ENCODE data around the gene EPPIN. TPM values are rescaled to one million over a fixed set of nuclear protein-coding genes. Genes with fewer than 3 reads are reported as not detected.
"Not testable (repeated sequence)": the region's sequence is repeated elsewhere in the genome, so short reads cannot be mapped to it uniquely, and the experiment has no call there.

EPPIN gene
- polyA plus RNA-seq, 6 donors from 2014 or later: not detected

DNA sequence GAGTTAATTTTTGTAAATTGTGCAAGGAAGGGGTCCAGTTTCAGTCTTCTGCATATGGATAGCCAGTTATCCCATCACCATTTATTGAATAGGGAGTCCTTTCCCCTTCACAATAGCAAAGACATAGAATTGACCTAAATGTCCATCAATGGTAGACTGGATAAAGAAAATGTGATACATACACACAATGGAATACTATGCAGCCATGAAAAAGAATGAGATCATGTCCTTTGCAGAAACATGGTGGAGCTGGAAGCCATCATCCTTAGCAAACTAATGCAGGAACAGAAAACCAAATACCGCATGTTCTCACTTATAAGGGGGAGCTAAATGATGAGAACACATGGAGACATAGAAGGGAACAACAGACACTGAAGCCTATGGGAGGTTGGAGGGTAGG is 22.4 kb upstream of the EPPIN start:
- not testable (repeated sequence) for H3K27ac Mint-ChIP-seq; H3K4me1 Mint-ChIP-seq; H3K9me3 Mint-ChIP-seq; DNase-seq; H3K36me3 Mint-ChIP-seq; H3K4me3 Mint-ChIP-seq; ATAC-seq (ENCODE audit: low read depth in 2 of 2)
- peaks cover 10 to 27% (median 25%) of the 10 kb centered on the region in 3 donors for H3K27me3 Mint-ChIP-seq

GRCh38 chr20:45564760-45565276 is 17.6 kb upstream of the EPPIN start:
- no peak overlapping the region for H3K4me3 Mint-ChIP-seq
- H3K27ac Mint-ChIP-seq: no peak overlapping the region
- peaks cover 0 to 4% (median 1%) of the 10 kb centered on the region in 7 donors for H3K9me3 Mint-ChIP-seq
- H3K4me1 Mint-ChIP-seq: no peaks in the 10 kb centered on the region
- peaks cover 0 to 3% of the 10 kb centered on the region in 2 donors for H3K36me3 Mint-ChIP-seq
- peaks cover 25 to 35% (median 31%) of the 10 kb centered on the region in 3 donors for H3K27me3 Mint-ChIP-seq
- ATAC-seq (ENCODE audit: low read depth in 2 of 2) (no peak), DNase-seq (no peak)

DNA sequence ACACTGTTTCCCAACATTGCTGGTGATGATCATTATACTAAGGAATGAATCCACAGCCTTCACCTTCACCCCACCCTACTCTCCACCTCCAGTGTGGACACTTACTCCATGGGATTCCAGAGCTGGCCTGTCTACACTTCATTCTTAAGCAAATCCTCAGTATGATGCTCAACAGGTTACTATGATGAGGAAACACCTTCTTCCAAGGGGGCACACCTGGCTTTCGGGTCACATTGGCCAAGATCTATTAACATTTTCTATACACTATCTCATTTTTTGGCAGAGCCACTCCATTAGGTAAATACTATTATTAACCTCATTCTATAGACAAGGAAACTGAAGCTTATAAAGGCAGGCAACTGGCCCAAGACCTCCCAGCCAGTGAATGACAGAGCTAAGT is 8.0 kb upstream of the EPPIN start:
- Mint-ChIP-seq H3K4me1 (no peaks in the 10 kb centered on the region), H3K27me3 (peaks cover 29 to 49% (median 32%) of the 10 kb centered on the region in 3 donors), H3K36me3 (no peaks in the 10 kb centered on the region), H3K4me3 (no peak overlapping the region), H3K27ac (no peak overlapping the region), H3K9me3 (peaks cover 0 to 9% (median 3%) of the 10 kb centered on the region in 7 donors)
- DNase-seq (no peak), ATAC-seq (ENCODE audit: low read depth in 2 of 2) (no peak)

DNA sequence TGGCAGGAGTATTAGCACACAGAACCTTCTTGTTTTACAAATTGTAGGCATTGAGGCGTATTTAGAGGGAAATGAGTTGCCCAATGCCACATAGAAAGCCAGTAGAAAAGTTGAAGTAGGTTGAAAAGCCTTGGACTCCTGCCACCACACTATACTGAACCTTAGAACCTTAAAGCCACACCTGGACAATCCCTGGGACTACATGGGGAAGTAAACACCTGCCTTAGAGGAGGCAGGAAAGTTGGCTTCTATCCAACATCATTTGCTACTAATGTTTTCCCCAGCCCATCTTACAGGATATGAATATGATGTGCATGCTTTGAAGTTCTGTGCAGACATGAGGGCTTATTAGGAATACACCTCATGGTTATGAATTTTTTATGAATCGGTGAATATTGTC is 5.3 kb upstream of the EPPIN start:
- Mint-ChIP-seq H3K27ac (no peak overlapping the region), H3K27me3 (peaks cover 25 to 53% (median 25%) of the 10 kb centered on the region in 3 donors), H3K36me3 (no peaks in the 10 kb centered on the region), H3K4me1 (no peaks in the 10 kb centered on the region), H3K9me3 (peaks cover 0 to 11% (median 6%) of the 10 kb centered on the region in 7 donors), H3K4me3 (no peak overlapping the region)
- ATAC-seq (ENCODE audit: low read depth in 2 of 2): no peak
- DNase-seq: no peak

DNA sequence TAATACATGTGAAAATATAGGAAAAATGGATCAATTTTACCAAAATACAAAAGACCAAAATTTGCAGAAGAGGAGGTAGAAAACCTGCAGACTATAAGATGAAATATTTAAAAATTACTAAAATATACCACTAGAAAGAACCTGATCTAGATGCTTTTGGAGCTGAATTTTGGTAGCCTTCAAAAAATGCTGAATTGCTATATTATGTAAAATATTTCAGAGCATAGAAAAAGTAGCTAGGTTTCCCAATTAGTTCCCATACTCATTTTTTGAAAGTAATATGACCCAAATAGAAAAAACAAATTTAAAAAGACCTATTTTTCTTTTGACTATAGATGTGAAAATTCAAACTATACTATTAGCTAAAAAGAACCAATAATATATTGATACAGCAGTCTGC is 3.6 kb upstream of the EPPIN start:
- Mint-ChIP-seq H3K36me3 (no peaks in the 10 kb centered on the region), H3K27ac (no peak overlapping the region), H3K27me3 (peaks cover 18 to 46% (median 26%) of the 10 kb centered on the region in 3 donors), H3K4me1 (no peaks in the 10 kb centered on the region), H3K9me3 (peaks cover 0 to 11% (median 6%) of the 10 kb centered on the region in 7 donors), H3K4me3 (no peak overlapping the region)
- no peak for ATAC-seq (ENCODE audit: low read depth in 2 of 2)
- no peak for DNase-seq

DNA sequence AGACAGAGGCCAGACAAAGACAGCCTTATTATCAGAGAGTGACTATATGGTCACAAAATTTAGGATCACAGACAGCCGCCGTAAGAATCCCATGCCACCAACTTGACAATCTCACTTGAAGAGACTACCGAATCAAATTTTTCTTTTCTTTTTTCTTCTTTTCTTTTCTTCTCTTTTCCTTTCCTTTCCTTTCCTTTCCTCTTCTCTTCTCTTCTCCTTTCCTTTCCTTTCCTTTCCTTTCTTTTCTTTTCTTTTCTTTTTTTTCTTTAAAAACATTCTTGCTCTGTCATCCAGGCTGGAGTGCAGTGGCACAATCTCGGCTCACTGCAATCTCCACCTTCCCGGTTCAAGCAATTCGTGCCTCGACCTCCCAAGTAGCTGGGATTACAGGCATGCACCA is 1.2 kb upstream of the EPPIN start:
- Mint-ChIP-seq H3K4me3 (no peak overlapping the region), H3K27ac (no peak overlapping the region), H3K4me1 (no peaks in the 10 kb centered on the region), H3K36me3 (no peaks in the 10 kb centered on the region), H3K9me3 (peaks cover 0 to 11% (median 6%) of the 10 kb centered on the region in 7 donors), H3K27me3 (peaks cover 28 to 49% (median 35%) of the 10 kb centered on the region in 3 donors)
- ATAC-seq (ENCODE audit: low read depth in 2 of 2) (no peak), DNase-seq (no peak)

DNA sequence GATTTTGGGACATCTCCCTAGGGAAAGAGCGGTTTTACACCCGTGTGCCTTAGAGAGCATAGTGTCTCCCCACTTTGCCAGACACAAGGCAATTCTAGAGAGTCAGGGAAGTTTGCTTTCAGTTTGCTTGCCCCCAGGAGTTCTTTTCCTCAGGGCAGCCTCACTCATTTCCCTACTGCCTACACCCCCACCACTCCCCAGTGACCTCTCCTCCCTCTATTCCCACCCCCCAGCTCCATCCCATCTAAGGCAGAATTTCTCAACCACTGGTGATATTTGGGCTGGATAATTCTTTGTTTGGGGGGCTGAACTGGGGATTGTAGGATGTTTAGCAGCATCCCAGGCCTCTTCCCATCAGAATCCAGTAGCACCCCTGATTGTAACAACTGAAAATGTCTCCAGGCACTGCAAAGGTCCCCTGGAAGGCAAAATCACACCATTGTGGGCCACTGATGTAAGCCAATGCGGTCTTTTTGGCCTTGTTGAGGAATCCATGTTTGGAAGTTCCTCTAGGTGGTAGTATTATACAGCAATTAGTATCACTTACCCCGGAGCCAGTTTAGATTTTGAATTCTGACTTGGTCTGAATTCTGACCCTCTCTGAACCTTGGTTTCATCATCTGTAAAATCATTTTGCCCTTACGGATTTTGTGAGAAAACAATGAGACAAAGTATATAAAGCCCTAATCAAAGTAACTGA is 1.3 kb downstream of the EPPIN start:
- Mint-ChIP-seq H3K4me1 (no peaks in the 10 kb centered on the region), H3K4me3 (no peak overlapping the region), H3K9me3 (peaks cover 0 to 7% (median 6%) of the 10 kb centered on the region in 7 donors), H3K27ac (no peak overlapping the region), H3K36me3 (no peaks in the 10 kb centered on the region), H3K27me3 (peaks cover 40 to 73% (median 44%) of the 10 kb centered on the region in 3 donors)
- ATAC-seq (ENCODE audit: low read depth in 2 of 2) (no peak), DNase-seq (no peak)

GRCh38 chr20:45545351-45545750 is 1.9 kb downstream of the EPPIN start:
- no peaks in the 10 kb centered on the region for H3K36me3 Mint-ChIP-seq
- DNase-seq: no peak
- no peak overlapping the region for H3K4me3 Mint-ChIP-seq
- no peak for ATAC-seq (ENCODE audit: low read depth in 2 of 2)
- peaks cover 0 to 6% (median 4%) of the 10 kb centered on the region in 7 donors for H3K9me3 Mint-ChIP-seq
- H3K27ac Mint-ChIP-seq: no peak overlapping the region
- no peaks in the 10 kb centered on the region for H3K4me1 Mint-ChIP-seq
- H3K27me3 Mint-ChIP-seq: peaks cover 44 to 70% (median 44%) of the 10 kb centered on the region in 3 donors

GRCh38 chr20:45539382-45539781 is 7.8 kb downstream of the EPPIN start, which contains the start of gene WFDC6:
WFDC6 (minus strand) TSS chr20:45539482; CDS start chr20:45539407, 75 bp downstream.
- no peak for DNase-seq
- peaks cover 0 to 3% (median 0%) of the 10 kb centered on the region in 7 donors for H3K9me3 Mint-ChIP-seq
- H3K27ac Mint-ChIP-seq: no peak within 1 kb of the TSS
- H3K4me1 Mint-ChIP-seq: no peaks in the 10 kb centered on the region
- H3K4me3 Mint-ChIP-seq: no peak within 1 kb of the TSS
- H3K36me3 Mint-ChIP-seq: no peaks in the 10 kb centered on the region
- peaks cover 36 to 62% (median 53%) of the 10 kb centered on the region in 3 donors for H3K27me3 Mint-ChIP-seq
- no peak for ATAC-seq (ENCODE audit: low read depth in 2 of 2)

DNA sequence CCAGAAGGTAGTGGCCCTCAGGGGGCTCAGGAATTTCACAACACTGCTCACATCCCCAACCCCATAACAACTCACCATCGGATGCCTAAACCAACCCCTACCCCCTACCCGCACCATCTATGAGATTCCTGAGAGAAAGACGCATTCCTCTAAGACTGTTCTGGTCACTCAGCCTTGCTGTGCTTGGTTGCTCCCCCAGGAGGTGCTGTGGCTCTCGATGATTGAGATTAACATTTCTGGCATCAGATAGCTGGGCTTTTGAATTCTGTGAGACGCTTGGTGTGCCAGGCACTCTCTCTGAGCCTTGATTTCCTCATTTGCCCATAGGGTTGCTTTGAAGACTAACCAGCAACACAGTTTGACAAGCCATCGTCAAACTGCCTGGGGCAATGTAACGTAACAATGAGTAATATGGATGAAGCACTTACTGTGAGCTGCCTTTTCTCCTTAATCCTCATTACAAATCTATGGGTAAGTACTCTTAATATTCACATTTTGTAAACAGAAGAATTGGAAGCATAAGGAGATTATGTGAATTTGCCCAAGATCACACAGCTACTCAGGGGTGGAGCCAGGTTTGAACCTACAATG is 8.9 kb downstream of the EPPIN start:
- ATAC-seq (ENCODE audit: low read depth in 2 of 2): no peak
- Mint-ChIP-seq H3K36me3 (no peaks in the 10 kb centered on the region), H3K27ac (no peak overlapping the region), H3K4me3 (no peak overlapping the region), H3K4me1 (no peaks in the 10 kb centered on the region), H3K9me3 (peaks cover 0 to 3% (median 0%) of the 10 kb centered on the region in 7 donors), H3K27me3 (peaks cover 31 to 52% (median 45%) of the 10 kb centered on the region in 3 donors)
- no peak for DNase-seq

DNA sequence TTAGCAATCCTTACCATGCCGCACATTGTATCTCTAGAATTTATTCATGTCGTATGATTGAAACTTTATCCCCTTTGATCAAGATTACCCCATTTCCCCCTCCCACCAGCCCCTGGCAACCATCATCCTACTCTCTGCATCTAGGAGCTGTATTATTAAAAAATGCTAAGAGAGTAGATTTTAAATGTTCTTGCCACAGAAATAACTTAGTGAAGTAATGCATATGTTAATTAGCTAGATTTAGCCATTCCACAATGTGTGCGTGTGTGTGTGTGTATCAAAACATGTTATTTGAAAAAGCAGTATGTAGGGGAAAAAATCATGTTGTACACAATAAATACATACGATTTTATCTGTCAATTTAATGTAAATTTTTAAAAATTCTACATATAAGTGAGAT is 19.9 kb downstream of the EPPIN start:
- H3K9me3 Mint-ChIP-seq: no peaks in the 10 kb centered on the region
- H3K4me3 Mint-ChIP-seq: no peak overlapping the region
- no peaks in the 10 kb centered on the region for H3K4me1 Mint-ChIP-seq
- H3K36me3 Mint-ChIP-seq: no peaks in the 10 kb centered on the region
- H3K27ac Mint-ChIP-seq: no peak overlapping the region
- peaks cover 41 to 56% (median 50%) of the 10 kb centered on the region in 3 donors for H3K27me3 Mint-ChIP-seq
- ATAC-seq (ENCODE audit: low read depth in 2 of 2): no peak
- no peak for DNase-seq

DNA sequence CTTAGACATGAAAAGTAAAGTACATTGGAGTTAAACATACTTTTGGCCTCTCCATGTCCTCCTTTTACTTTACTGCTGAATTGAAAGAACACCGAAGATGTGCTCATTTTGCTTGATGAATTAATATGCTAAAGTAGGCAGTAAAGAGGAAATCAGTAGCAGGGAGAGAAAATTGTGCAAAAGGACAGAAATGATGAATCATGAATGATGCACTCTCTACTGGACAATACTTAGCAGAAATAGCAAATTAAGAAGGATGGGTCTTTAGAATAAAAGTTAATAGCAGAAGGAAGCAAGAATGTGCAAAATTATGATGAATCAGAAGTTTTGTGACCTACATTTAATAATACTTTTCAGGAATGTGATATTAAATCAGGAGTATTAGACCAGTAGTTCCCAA is 23.4 kb downstream of the EPPIN start:
- no peaks in the 10 kb centered on the region for H3K4me1 Mint-ChIP-seq
- ATAC-seq (ENCODE audit: low read depth in 2 of 2): no peak
- H3K36me3 Mint-ChIP-seq: no peaks in the 10 kb centered on the region
- peaks cover 0 to 7% (median 0%) of the 10 kb centered on the region in 7 donors for H3K9me3 Mint-ChIP-seq
- peaks cover 50 to 63% (median 51%) of the 10 kb centered on the region in 3 donors for H3K27me3 Mint-ChIP-seq
- H3K27ac Mint-ChIP-seq: no peak overlapping the region
- no peak overlapping the region for H3K4me3 Mint-ChIP-seq
- no peak for DNase-seq

GRCh38 chr20:45518282-45518681 is 28.9 kb downstream of the EPPIN start:
- Mint-ChIP-seq H3K4me1 (no peaks in the 10 kb centered on the region), H3K27me3 (peaks cover 38 to 50% (median 47%) of the 10 kb centered on the region in 3 donors), H3K36me3 (peaks cover 0 to 6% of the 10 kb centered on the region in 2 donors), H3K9me3 (peaks cover 0 to 9% (median 3%) of the 10 kb centered on the region in 7 donors), H3K27ac (no peak overlapping the region), H3K4me3 (no peak overlapping the region)
- no peak for DNase-seq
- no peak for ATAC-seq (ENCODE audit: low read depth in 2 of 2)
